ENCODE results near the gene IL17REL.

Gene IL17REL

GRCh38 chr22:50046481-50047245 is 34.1 kb upstream of the IL17REL start:
- DNase-seq (ENCODE audit: low read depth in 1 of 2, low spot score in 1 of 2): no peak

GRCh38 chr22:50046019-50046415 is 33.5 kb upstream of the IL17REL start:
- no peak for DNase-seq (ENCODE audit: low read depth in 1 of 2, low spot score in 1 of 2)

GRCh38 chr22:50045211-50046018 is 32.9 kb upstream of the IL17REL start:
- DNase-seq (ENCODE audit: low read depth in 1 of 2, low spot score in 1 of 2): no peak

- DNase-seq (ENCODE audit: low read depth in 1 of 2, low spot score in 1 of 2): no peak
Observed at GRCh38 chr22:50044485-50045118, 32.0 kb upstream of the IL17REL start.

GRCh38 chr22:50041361-50042065 is 28.9 kb upstream of the IL17REL start:
- no peak for DNase-seq (ENCODE audit: low read depth in 1 of 2, low spot score in 1 of 2)

- DNase-seq (ENCODE audit: low read depth in 1 of 2, low spot score in 1 of 2): no peak
Observed at GRCh38 chr22:50040717-50041116, 28.2 kb upstream of the IL17REL start.

GRCh38 chr22:50039669-50040443 is 27.3 kb upstream of the IL17REL start:
- DNase-seq (ENCODE audit: low read depth in 1 of 2, low spot score in 1 of 2): no peak

GRCh38 chr22:50035976-50036724 is 23.6 kb upstream of the IL17REL start:
- no peak for DNase-seq (ENCODE audit: low read depth in 1 of 2, low spot score in 1 of 2)

- no peak for DNase-seq (ENCODE audit: low read depth in 1 of 2, low spot score in 1 of 2)
Observed at GRCh38 chr22:50035131-50035881, 22.7 kb upstream of the IL17REL start.

- DNase-seq (ENCODE audit: low read depth in 1 of 2, low spot score in 1 of 2): no peak
Observed at GRCh38 chr22:50034126-50035081, 21.8 kb upstream of the IL17REL start.

- DNase-seq (ENCODE audit: low read depth in 1 of 2, low spot score in 1 of 2): no peak
Observed at GRCh38 chr22:50032941-50033601, 20.5 kb upstream of the IL17REL start.

GRCh38 chr22:50032109-50032871 is 19.7 kb upstream of the IL17REL start:
- no peak for DNase-seq (ENCODE audit: low read depth in 1 of 2, low spot score in 1 of 2)

- no peak for DNase-seq (ENCODE audit: low read depth in 1 of 2, low spot score in 1 of 2)
Observed at GRCh38 chr22:50031189-50032091, 18.9 kb upstream of the IL17REL start.

GRCh38 chr22:50030297-50031188 is 18.0 kb upstream of the IL17REL start:
- DNase-seq (ENCODE audit: low read depth in 1 of 2, low spot score in 1 of 2): peak; percentile 59 to 77
